Esophagus squamous epithelium (tissue), 5 donors: ENCODE measurements around the gene KCNS3. TPM values are rescaled to one million over a fixed set of nuclear protein-coding genes. Genes with fewer than 3 reads are reported as not detected.

Experiments used
- DNase-seq: peaks from one replicate; lab custom pipeline; 2025; lab: John Stamatoyannopoulos, UW
- H3K27ac ChIP-seq, 4 donors: fragments of 200-600 bp; sonication (generic); one replicate each; pipeline ENCODE4 v1.5.1; 2016 to 2019; ENCODE audit warnings: mild to moderate bottlenecking in 1 of 4
- H3K27me3 ChIP-seq, 4 donors: fragments of 200-600 bp; sonication (generic); 1 replicate in 3 of 4; 2 replicates in 1 of 4; pipeline versions ENCODE4 v1.5.1 to v1.6.0; 2017 to 2021; ENCODE audit warnings: antibody characterized with exemption in 1 of 4
- H3K36me3 ChIP-seq, 3 donors: fragments of 200-600 bp; sonication (generic); one replicate each; pipeline ENCODE4 v1.5.1; 2016 to 2019
- H3K4me1 ChIP-seq, 3 donors: fragments of 200-600 bp; sonication (generic); one replicate each; pipeline ENCODE4 v1.5.1; 2017 to 2019
- H3K4me3 ChIP-seq, 4 donors: fragments of 200-600 bp; sonication (generic); 1 replicate in 3 of 4; 2 replicates in 1 of 4; pipeline ENCODE4 v1.5.1; 2016 to 2019; ENCODE audit warnings: mild to moderate bottlenecking in 2 of 4, moderate library complexity in 1 of 4
- H3K9me3 ChIP-seq, 3 donors: fragments of 200-600 bp; sonication (generic); one replicate each; pipeline ENCODE4 v1.5.1; 2016 to 2019
- POLR2A ChIP-seq, 4 donors: fragments of 450-650 bp; IDR thresholded peaks; one replicate each; pipeline ENCODE4 v1.6.1; 2017; ENCODE audit warnings: antibody characterized with exemption in 4 of 4, mild to moderate bottlenecking in 4 of 4, moderate library complexity in 3 of 4
- WGBS, 2 donors: methylation state at CpG; one replicate each; pipeline ENCODE4 v1.1.5; 2018; 5-methylcytosine and 5-hydroxymethylcytosine counted together
- intact Hi-C: fragments of 100-400 bp; cut with DNase I; formaldehyde crosslinking; loops from one replicate; pipeline ENCODE4 v1.15.0; 2022
- total RNA-seq, 4 donors: library from RNA; depleted of rRNA; stranded (reverse); fragments of >200 nt; gene quantifications; one replicate each; pipeline ENCODE4 v1.1.0, GENCODE V29; 2016
- TF ChIP-seq, protein P1 (sequence below), 6 experiments: fragments of 450-650 bp in 4 of 6; fragments of 200-600 bp in 2 of 6; sonication (generic) in 2 of 6; IDR thresholded peaks; one replicate each; pipeline ENCODE4 v1.5.1; 2016 to 2019; ENCODE audit warnings: antibody characterized with exemption in 6 of 6, mild to moderate bottlenecking in 4 of 6, moderate library complexity in 4 of 6
- donor health status: DM: yes; HTN: yes; CAD: no.

The KCNS3 gene
- total RNA-seq, 4 donors from 2014 or later, result 8.6 to 33.5 (median 21.5) TPM

DNA sequence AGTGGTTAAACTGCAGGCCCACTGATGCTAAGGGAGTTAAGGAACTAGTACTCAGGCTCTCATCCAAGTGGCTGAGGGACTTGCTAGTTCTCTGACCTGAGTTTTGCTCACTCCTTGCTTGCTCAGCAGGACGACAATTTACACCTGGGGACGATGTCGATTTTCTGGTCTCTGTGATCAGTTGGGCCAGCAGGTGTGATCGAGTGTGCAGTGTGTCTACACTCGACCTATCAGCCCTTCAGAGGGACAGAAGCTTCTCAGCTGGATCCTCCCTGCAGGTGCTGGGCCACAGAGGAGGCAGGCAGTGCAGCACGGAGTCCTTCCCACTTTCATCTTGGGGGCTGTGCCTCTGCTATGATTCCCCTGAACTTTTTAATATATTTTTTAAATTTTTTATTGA, 71.5 kb downstream of the KCNS3 start:
- Histone ChIP-seq H3K4me1 (no peaks in the 10 kb centered on the region), H3K27ac (no peak overlapping the region), H3K9me3 (no peaks in the 10 kb centered on the region), H3K27me3 (no peaks in the 10 kb centered on the region), H3K4me3 (no peak overlapping the region), H3K36me3 (no peaks in the 10 kb centered on the region)
- no peak for TF ChIP-seq POLR2A (IDR thresholded peaks at IDR 0.05)
- TF ChIP-seq, protein P1, sequence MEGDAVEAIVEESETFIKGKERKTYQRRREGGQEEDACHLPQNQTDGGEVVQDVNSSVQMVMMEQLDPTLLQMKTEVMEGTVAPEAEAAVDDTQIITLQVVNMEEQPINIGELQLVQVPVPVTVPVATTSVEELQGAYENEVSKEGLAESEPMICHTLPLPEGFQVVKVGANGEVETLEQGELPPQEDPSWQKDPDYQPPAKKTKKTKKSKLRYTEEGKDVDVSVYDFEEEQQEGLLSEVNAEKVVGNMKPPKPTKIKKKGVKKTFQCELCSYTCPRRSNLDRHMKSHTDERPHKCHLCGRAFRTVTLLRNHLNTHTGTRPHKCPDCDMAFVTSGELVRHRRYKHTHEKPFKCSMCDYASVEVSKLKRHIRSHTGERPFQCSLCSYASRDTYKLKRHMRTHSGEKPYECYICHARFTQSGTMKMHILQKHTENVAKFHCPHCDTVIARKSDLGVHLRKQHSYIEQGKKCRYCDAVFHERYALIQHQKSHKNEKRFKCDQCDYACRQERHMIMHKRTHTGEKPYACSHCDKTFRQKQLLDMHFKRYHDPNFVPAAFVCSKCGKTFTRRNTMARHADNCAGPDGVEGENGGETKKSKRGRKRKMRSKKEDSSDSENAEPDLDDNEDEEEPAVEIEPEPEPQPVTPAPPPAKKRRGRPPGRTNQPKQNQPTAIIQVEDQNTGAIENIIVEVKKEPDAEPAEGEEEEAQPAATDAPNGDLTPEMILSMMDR (IDR thresholded peaks at IDR 0.05), result no peak
- DNase-seq, result no peak
- intact Hi-C loops, result no loop called here
- WGBS, 2 donors, result 70 to 82% methylated on average over 6 of the region's 6 CpGs

DNA sequence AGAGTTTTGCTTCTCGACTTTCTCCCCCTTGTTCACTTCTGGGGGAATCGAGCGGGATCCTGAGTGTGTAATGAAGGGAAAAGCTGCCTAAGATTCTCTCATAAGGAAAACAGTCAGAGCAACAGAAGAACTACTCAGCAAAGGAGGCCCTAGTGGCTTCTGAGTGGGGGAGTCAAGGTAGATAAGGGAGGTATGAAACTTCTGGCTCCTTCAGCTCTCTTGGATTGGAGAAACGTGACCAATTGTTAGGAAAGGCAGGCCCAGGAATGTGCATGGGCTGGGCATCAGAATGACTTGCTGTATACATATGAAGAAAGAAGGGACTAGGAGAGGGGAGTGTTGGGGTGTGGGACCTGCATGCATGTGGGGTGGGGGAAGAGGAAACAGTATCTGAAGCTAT, 73.1 kb downstream of the KCNS3 start:
- H3K9me3 ChIP-seq, result no peaks in the 10 kb centered on the region
- no peak overlapping the region for H3K27ac ChIP-seq
- intact Hi-C loops, result no loop called here
- 78 to 82% methylated on average over 4 of the region's 4 CpGs for WGBS, 2 donors
- no peak for DNase-seq
- H3K4me1 ChIP-seq, result no peaks in the 10 kb centered on the region
- H3K36me3 ChIP-seq, result no peaks in the 10 kb centered on the region
- H3K4me3 ChIP-seq, result no peak overlapping the region
- H3K27me3 ChIP-seq, result no peaks in the 10 kb centered on the region
- no peak for TF ChIP-seq POLR2A (IDR thresholded peaks at IDR 0.05)
- TF ChIP-seq, protein P1 (IDR thresholded peaks at IDR 0.05), result no peak

DNA sequence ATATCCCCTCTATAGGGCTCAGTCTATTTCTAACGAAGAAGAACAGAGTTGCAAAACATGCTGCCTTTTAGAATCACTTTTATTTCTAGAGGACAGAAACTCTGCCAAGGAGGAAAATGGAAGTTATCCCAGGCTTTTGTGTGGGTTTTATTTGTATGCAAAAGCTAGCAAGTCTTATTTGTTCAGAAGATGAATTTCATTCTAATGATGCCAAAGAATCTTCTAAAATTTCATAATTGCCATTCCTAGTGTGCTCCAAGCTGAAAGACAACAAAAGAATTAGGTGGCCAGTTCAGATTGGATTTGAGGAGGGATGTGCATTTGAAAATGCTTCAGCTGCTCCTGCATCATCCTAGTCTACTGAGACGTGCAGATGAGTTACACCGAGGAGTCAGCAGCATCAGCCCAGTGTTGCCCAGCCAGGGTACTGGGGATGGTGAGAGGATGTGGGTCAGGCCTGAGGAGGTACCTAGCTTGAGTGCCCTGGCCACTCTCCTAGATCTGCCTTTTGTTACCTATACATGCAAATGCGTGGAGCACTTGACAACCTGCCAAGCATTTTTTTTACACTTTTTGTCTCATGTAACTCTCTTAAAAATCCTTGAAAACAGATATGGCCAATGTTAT, 80.1 kb downstream of the KCNS3 start:
- Histone ChIP-seq H3K27me3 (no peaks in the 10 kb centered on the region), H3K27ac (no peak overlapping the region), H3K4me1 (peaks cover 0 to 9% (median 0%) of the 10 kb centered on the region in 3 donors), H3K4me3 (no peak overlapping the region), H3K9me3 (no peaks in the 10 kb centered on the region), H3K36me3 (no peaks in the 10 kb centered on the region)
- intact Hi-C loops, result no loop called here
- TF ChIP-seq, protein P1 (IDR thresholded peaks at IDR 0.05), result no peak
- TF ChIP-seq POLR2A (IDR thresholded peaks at IDR 0.05), result no peak
- DNase-seq, result no peak
- WGBS, 2 donors, result 34 to 45% methylated on average over 4 of the region's 4 CpGs

DNA sequence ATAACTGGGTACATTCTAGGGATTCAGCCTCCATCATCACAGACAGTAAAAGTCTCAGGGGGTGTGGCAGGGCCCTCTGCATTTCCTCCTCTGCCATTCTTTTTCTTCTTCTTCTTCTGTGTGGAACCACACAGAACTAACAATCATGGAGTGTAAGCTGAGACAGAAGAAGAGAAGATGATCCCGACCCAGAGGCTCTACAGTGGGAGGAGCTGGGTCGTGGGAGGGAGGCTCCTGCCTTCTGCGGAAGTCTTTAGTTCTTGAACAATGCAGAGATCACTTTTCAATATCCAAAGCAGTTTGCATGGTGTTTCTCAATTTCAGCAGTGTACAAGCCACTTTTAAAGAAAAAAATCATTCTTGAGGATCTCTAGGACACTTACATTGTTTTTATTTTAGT, 80.9 kb downstream of the KCNS3 start:
- Histone ChIP-seq H3K4me1 (peaks cover 0 to 9% (median 0%) of the 10 kb centered on the region in 3 donors), H3K4me3 (no peak overlapping the region), H3K9me3 (no peaks in the 10 kb centered on the region), H3K27me3 (no peaks in the 10 kb centered on the region), H3K36me3 (no peaks in the 10 kb centered on the region), H3K27ac (no peak overlapping the region)
- DNase-seq, result no peak
- 49 to 56% methylated on average over 3 of the region's 3 CpGs for WGBS, 2 donors
- TF ChIP-seq POLR2A (IDR thresholded peaks at IDR 0.05), result no peak
- TF ChIP-seq, protein P1 (IDR thresholded peaks at IDR 0.05), result no peak
- intact Hi-C loops, result no loop called here

DNA sequence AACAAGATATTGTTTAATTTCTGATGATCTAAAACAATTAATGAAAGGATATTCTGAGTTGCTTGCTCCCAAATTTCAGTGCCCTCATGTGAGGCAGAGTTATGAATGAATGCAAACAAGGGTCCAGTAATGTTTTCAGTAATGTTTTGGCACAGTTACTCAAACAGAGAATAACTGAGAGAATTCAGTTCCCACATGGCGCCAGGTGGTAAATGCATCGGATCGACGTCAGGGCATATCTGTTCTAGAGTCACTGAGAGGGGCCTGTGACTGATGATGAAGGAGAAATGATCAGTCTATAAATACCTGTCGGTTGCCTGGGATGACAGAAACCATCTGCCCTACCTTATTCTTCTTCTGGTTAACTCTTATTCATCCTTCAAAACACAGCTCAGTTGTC, 81.4 kb downstream of the KCNS3 start:
- intact Hi-C loops, result no loop called here
- no peak for DNase-seq
- 70 to 77% methylated on average over 1 to 5 of the region's 5 CpGs for WGBS, 2 donors
- H3K27ac ChIP-seq, result no peak overlapping the region
- H3K36me3 ChIP-seq, result no peaks in the 10 kb centered on the region
- H3K9me3 ChIP-seq, result no peaks in the 10 kb centered on the region
- no peaks in the 10 kb centered on the region for H3K27me3 ChIP-seq
- no peak overlapping the region for H3K4me3 ChIP-seq
- no peak for TF ChIP-seq POLR2A (IDR thresholded peaks at IDR 0.05)
- TF ChIP-seq, protein P1 (IDR thresholded peaks at IDR 0.05), result no peak
- H3K4me1 ChIP-seq, result peaks cover 0 to 9% (median 0%) of the 10 kb centered on the region in 3 donors
